K562 (cell line): ENCODE data around the gene ADK. TPM values are rescaled to one million over a fixed set of nuclear protein-coding genes. Genes with fewer than 3 reads are reported as not detected.
A peak's percentile ranks its signal among the peaks of the same experiment; 100 is the strongest.

Experiments
- ARID3A ChIP-seq: IDR thresholded peaks from 2 replicates; pipeline ENCODE4 v1.6.1; 2012; ENCODE audit warnings: low read depth, low read length, improper control_type of control experiment, borderline replicate concordance
- CBFA2T3 ChIP-seq: fragments of 450-650 bp; IDR thresholded peaks from 2 replicates; pipeline ENCODE4 v1.6.1; 2017
- CCAR2 ChIP-seq: fragments of 200-400 bp; formaldehyde crosslinking; IDR thresholded peaks from 2 replicates; pipeline ENCODE4 v1.6.1; 2017; ENCODE audit warnings: mild to moderate bottlenecking, low read depth, low read length
- DACH1 ChIP-seq: fragments of 450-650 bp; IDR thresholded peaks from 2 replicates; pipeline ENCODE4 v1.6.1; 2018; ENCODE audit not compliant: partially characterized antibody
- GATAD2A ChIP-seq: fragments of 450-650 bp; IDR thresholded peaks from 2 replicates; pipeline ENCODE4 v1.6.1; 2017
- HSF4 ChIP-seq: fragments of 250-450 bp; sonication (Bioruptor Pico); IDR thresholded peaks from 2 replicates; pipeline ENCODE4 v2.1.2; 2022; ENCODE audit warnings: mild to moderate bottlenecking, moderate library complexity, borderline replicate concordance
- ILK ChIP-seq: fragments of 450-650 bp; IDR thresholded peaks from 2 replicates; pipeline ENCODE4 v1.6.1; 2016; ENCODE audit warnings: missing genetic modification characterization, low read depth, mild to moderate bottlenecking, missing compliant biosample characterization, moderate library complexity, borderline replicate concordance
- KDM4B ChIP-seq, 2 experiments: fragments of 450-650 bp in 1 of 2; sonication (generic) in 1 of 2; IDR thresholded peaks; 2 replicates each; pipeline ENCODE4 v1.6.1; 2016 to 2017; ENCODE audit warnings: borderline replicate concordance in 2 of 2, antibody characterized with exemption in 1 of 2, low read depth in 1 of 2, mild to moderate bottlenecking in 1 of 2
- POLR2G ChIP-seq: fragments of 200-400 bp; formaldehyde crosslinking; IDR thresholded peaks from 2 replicates; pipeline ENCODE4 v1.6.1; 2017; ENCODE audit warnings: low read depth, mild to moderate bottlenecking, antibody characterized with exemption, low read length, moderate library complexity
- PTRF ChIP-seq: fragments of 450-650 bp; IDR thresholded peaks from 2 replicates; pipeline ENCODE4 v1.6.1; 2016; ENCODE audit warnings: mild to moderate bottlenecking, missing genetic modification characterization, missing compliant biosample characterization
- SIN3A ChIP-seq, 2 experiments: fragments of 150-350 bp in 1 of 2; IDR thresholded peaks; 2 replicates each; pipeline ENCODE4 v1.6.1; 2011 to 2016; ENCODE audit warnings: borderline replicate concordance in 2 of 2, low read depth in 2 of 2, low read length in 2 of 2, mild to moderate bottlenecking in 2 of 2, moderate library complexity in 2 of 2; ENCODE audit not compliant: control insufficient read depth in 1 of 2
- SMAD3 ChIP-seq: fragments of 450-650 bp; formaldehyde crosslinking; conservative IDR thresholded peaks from 2 replicates; pipeline ENCODE4 v1.4.0; 2020; ENCODE audit warnings: mild to moderate bottlenecking
- TFAM ChIP-seq: fragments of 250-450 bp; sonication (Bioruptor Pico); conservative IDR thresholded peaks from 2 replicates; pipeline ENCODE4 v1.5.0; 2021; ENCODE audit warnings: mild to moderate bottlenecking, moderate library complexity
- TOE1 ChIP-seq, 2 experiments: fragments of 450-650 bp in 1 of 2; sonication (generic) in 1 of 2; formaldehyde crosslinking in 1 of 2; IDR thresholded peaks; 2 replicates each; pipeline versions ENCODE4 v1.7.1 to v1.8.0; 2016 to 2022; ENCODE audit warnings: borderline replicate concordance in 2 of 2, mild to moderate bottlenecking in 2 of 2, antibody characterized with exemption in 1 of 2, inconsistent platforms in 1 of 2, low read depth in 1 of 2, missing genetic modification reagents in 1 of 2, moderate library complexity in 1 of 2
- ZBTB11 ChIP-seq, 3 experiments: fragments of 200-800 bp in 1 of 3; fragments of 250-450 bp in 1 of 3; fragments of 450-650 bp in 1 of 3; sonication (Bioruptor Pico) in 1 of 3; sonication (Bioruptor generic) in 1 of 3; formaldehyde crosslinking in 1 of 3; IDR thresholded peaks; 2 replicates each; pipeline versions ENCODE4 v1.6.1 to v1.8.0; 2016 to 2022; ENCODE audit warnings: mild to moderate bottlenecking in 2 of 3, missing genetic modification characterization in 2 of 3, missing compliant biosample characterization in 1 of 3, moderate library complexity in 1 of 3
- ZFX ChIP-seq: sonication (generic); formaldehyde crosslinking; IDR thresholded peaks from 2 replicates; pipeline ENCODE4 v1.8.0; 2022; ENCODE audit warnings: mild to moderate bottlenecking, missing genetic modification reagents, moderate library complexity
- ZNF274 ChIP-seq: IDR thresholded peaks from 2 replicates; pipeline ENCODE4 v1.6.1; 2011; ENCODE audit warnings: low read depth, mild to moderate bottlenecking, low read length, moderate library complexity, borderline replicate concordance
- ZNF75A ChIP-seq: fragments of 450-650 bp; formaldehyde crosslinking; IDR thresholded peaks from 2 replicates; pipeline ENCODE4 v1.4.0; 2020; ENCODE audit warnings: mild to moderate bottlenecking
- polyA plus RNA-seq, 8 experiments: library from polyadenylated mRNA; depleted of rRNA in 4 of 8; stranded (reverse) in 5 of 8; unstranded in 3 of 8; fragments of >200 nt; fragmentation: Nextera tagmentation in 2 of 8; fragmentation: Illumina TruSeq in 1 of 8; extraction: Ambion mirVana in 2 of 8; extraction: Trizol in 1 of 8; gene quantifications; 2 replicates each; pipeline versions ENCODE4 v1.2.1 to v1.2.3, GENCODE V29; 2011 to 2014; ENCODE audit warnings: inconsistent platforms in 1 of 8, missing spikeins in 1 of 8
- total RNA-seq, 7 experiments: library from RNA; depleted of rRNA in 6 of 7; stranded (reverse); fragments of >200 nt in 6 of 7; fragmentation: Illumina TruSeq in 2 of 7; extraction: Trizol in 2 of 7; gene quantifications; 2 replicates each; pipeline versions ENCODE4 v1.2.1 to v1.2.3, GENCODE V29; 2011 to 2021; ENCODE audit warnings: low replicate concordance in 1 of 7

Gene ADK
- total and polyA plus RNA-seq, 9 of the 15 experiments (the other 6 are each of a cell fraction or from before 2014, with no cell fraction given): 54.2 to 97.8 (median 73.6) TPM

GRCh38 chr10:74176380-74177139 lies 25.5 kb downstream of the ADK start (continued):
- TF ChIP-seq HSF4: no peak
- peak; percentile 76; the same call in 1 of the 2 replicates for TF ChIP-seq GATAD2A
- TF ChIP-seq ZBTB11 (CRISPR knock-in tag; IDR thresholded peaks at IDR 0.05): peak in 1 of 3 experiments; percentile 79; a peak in 3 of 6 replicates
- TF ChIP-seq SIN3A (IDR thresholded peaks at IDR 0.05; ENCODE audit: borderline replicate concordance in 2 of 2, control insufficient read depth in 1 of 2, low read depth in 2 of 2, low read length in 2 of 2): peak; percentile 68 to 88; a peak in 3 of 4 replicates
- TF ChIP-seq SMAD3: peak; percentile 84
- TF ChIP-seq TOE1 (IDR thresholded peaks at IDR 0.05; ENCODE audit: borderline replicate concordance): peak; percentile 96
- no peak for TF ChIP-seq TOE1 (CRISPR knock-in tag; IDR thresholded peaks at IDR 0.05; ENCODE audit: borderline replicate concordance, low read depth)
- peak; percentile 36 for TF ChIP-seq DACH1
- TF ChIP-seq ILK (tag): no peak
- TF ChIP-seq ZFX (CRISPR knock-in tag): peak; percentile 88
- TF ChIP-seq ARID3A: no peak
- peak; percentile 43 for TF ChIP-seq CBFA2T3
- no peak for TF ChIP-seq PTRF (tag)
- TF ChIP-seq KDM4B (IDR thresholded peaks at IDR 0.05; ENCODE audit: borderline replicate concordance in 2 of 2, low read depth in 1 of 2): no peak
- no peak for TF ChIP-seq ZNF274
- peak; percentile 99 for TF ChIP-seq POLR2G
- TF ChIP-seq CCAR2: no peak
- no peak for TF ChIP-seq ZNF75A (CRISPR knock-in tag)
- no peak for TF ChIP-seq TFAM (CRISPR knock-in tag)
